Measurements from ENCODE around the gene SH3BGRL2.
A peak's percentile ranks its signal among the peaks of the same experiment; 100 is the strongest.
"Not testable (repeated sequence)": the region's sequence is repeated elsewhere in the genome, so short reads cannot be mapped to it uniquely, and the experiment has no call there.

The SH3BGRL2 gene

GRCh38 chr6:79649016-79649415 is 17.9 kb downstream of the SH3BGRL2 start:
- DNase-seq (ENCODE audit: low spot score) = no peak

- DNase-seq (ENCODE audit: low spot score) = no peak
These were observed 19.8 kb downstream of the SH3BGRL2 start for GRCh38 chr6:79650950-79651349.

GRCh38 chr6:79656134-79656533 is 25.0 kb downstream of the SH3BGRL2 start:
- DNase-seq (ENCODE audit: low spot score) = no peak

GRCh38 chr6:79657238-79657637 is 26.1 kb downstream of the SH3BGRL2 start:
- no peak for DNase-seq (ENCODE audit: low spot score)

GRCh38 chr6:79663655-79664054 is 32.5 kb downstream of the SH3BGRL2 start:
- not testable (repeated sequence) for DNase-seq (ENCODE audit: low spot score)

GRCh38 chr6:79665725-79666551 is 34.8 kb downstream of the SH3BGRL2 start:
- no peak for DNase-seq (ENCODE audit: low spot score)

- no peak for DNase-seq (ENCODE audit: low spot score)
These were observed 35.5 kb downstream of the SH3BGRL2 start for GRCh38 chr6:79666634-79667033.

- DNase-seq (ENCODE audit: low spot score) = no peak
These were observed 37.3 kb downstream of the SH3BGRL2 start for GRCh38 chr6:79668381-79668780.

- DNase-seq (ENCODE audit: low spot score) = no peak
These were observed 38.6 kb downstream of the SH3BGRL2 start for GRCh38 chr6:79669766-79670165.

- no peak for DNase-seq (ENCODE audit: low spot score)
These were observed 39.7 kb downstream of the SH3BGRL2 start for GRCh38 chr6:79670789-79671188.

- no peak for DNase-seq (ENCODE audit: low spot score)
These were observed 40.6 kb downstream of the SH3BGRL2 start for GRCh38 chr6:79671600-79672266.

- peak; percentile 4 for DNase-seq (ENCODE audit: low spot score)
These were observed 41.5 kb downstream of the SH3BGRL2 start for GRCh38 chr6:79672631-79673111.

- no peak for DNase-seq (ENCODE audit: low spot score)
These were observed 42.8 kb downstream of the SH3BGRL2 start for GRCh38 chr6:79673947-79674346.

- DNase-seq (ENCODE audit: low spot score) = no peak
These were observed 45.9 kb downstream of the SH3BGRL2 start for GRCh38 chr6:79676785-79677736.

GRCh38 chr6:79682682-79683081 is 51.6 kb downstream of the SH3BGRL2 start:
- not testable (repeated sequence) for DNase-seq (ENCODE audit: low spot score)

GRCh38 chr6:79684876-79685275 is 53.7 kb downstream of the SH3BGRL2 start:
- no peak for DNase-seq (ENCODE audit: low spot score)

- no peak for DNase-seq (ENCODE audit: low spot score)
These were observed 55.7 kb downstream of the SH3BGRL2 start for GRCh38 chr6:79686707-79687309.

- DNase-seq (ENCODE audit: low spot score) = no peak
These were observed 56.6 kb downstream of the SH3BGRL2 start for GRCh38 chr6:79687759-79688158.

GRCh38 chr6:79694156-79694555 is 63.0 kb downstream of the SH3BGRL2 start:
- DNase-seq (ENCODE audit: low spot score) = no peak

GRCh38 chr6:79694623-79695343 is 63.7 kb downstream of the SH3BGRL2 start:
- no peak for DNase-seq (ENCODE audit: low spot score)

- no peak for DNase-seq (ENCODE audit: low spot score)
These were observed 66.3 kb downstream of the SH3BGRL2 start for GRCh38 chr6:79697430-79697829.

Measured in hematopoietic multipotent progenitor cell treated with erythropoietin and hydrocortisone succinate and interleukin-3 and kit ligand, for 15 days (in vitro differentiated cells).